ENCODE results near the gene BNIP1.

Gene BNIP1

DNA sequence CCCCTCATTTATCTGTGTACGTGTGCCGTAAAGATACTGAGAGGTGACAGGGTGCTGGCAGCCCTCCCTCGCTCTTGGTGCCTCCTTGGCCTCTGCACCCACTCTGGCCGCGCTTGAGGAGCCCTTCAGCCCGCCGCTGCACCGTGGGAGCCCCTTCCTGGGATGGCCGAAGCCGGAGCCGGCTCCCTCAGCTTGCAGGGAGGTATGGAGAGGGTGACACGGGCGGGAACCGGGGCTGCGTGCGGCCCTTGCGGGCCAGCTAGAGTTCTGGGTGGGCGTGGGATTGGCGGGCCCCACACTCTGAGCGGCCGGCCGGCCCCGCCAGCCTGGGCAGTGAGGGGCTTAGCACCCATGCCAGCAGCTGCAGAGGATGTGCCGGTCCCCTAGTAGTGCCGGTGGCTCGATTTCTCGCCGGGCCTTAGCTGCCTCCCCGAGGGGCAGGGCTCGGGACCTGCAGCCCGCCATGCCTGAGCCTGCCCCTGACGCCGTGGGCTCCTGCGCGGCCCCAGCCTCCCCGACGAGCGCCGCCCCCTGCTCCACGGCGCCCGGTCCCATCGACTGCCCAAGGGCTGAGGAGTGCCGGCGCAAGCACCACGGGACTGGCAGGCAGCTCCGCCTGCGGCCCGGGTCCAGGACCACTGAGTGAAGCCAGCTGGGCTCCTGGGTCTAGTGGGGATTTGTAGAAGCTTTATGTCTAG, 69.1 kb downstream of the BNIP1 start:
- DNase-seq (ENCODE audit: low read depth), result no peak

All from T-helper 22 cell (primary cell).